ENCODE measurements around the gene CAVIN2.

DNA sequence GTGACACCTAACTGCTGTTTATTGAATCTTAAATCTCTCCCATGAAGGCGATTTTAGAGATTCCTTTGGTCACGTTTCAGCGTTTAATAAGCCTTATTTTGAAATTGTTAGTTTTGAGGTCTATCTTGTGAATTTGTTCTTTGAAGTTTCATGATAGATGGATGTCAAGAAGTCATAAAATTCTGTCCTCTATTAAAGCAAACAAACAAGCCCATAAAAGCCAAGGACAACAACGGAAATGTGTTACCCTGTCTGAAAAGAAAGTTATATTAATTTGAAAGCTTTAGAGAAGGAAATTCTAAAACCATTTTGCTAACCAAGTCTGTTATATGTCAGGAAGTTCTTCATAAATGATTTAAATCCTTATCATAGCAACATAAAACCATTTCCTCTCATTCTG, 7.0 kb upstream of the CAVIN2 start:
- TF ChIP-seq, protein P1, sequence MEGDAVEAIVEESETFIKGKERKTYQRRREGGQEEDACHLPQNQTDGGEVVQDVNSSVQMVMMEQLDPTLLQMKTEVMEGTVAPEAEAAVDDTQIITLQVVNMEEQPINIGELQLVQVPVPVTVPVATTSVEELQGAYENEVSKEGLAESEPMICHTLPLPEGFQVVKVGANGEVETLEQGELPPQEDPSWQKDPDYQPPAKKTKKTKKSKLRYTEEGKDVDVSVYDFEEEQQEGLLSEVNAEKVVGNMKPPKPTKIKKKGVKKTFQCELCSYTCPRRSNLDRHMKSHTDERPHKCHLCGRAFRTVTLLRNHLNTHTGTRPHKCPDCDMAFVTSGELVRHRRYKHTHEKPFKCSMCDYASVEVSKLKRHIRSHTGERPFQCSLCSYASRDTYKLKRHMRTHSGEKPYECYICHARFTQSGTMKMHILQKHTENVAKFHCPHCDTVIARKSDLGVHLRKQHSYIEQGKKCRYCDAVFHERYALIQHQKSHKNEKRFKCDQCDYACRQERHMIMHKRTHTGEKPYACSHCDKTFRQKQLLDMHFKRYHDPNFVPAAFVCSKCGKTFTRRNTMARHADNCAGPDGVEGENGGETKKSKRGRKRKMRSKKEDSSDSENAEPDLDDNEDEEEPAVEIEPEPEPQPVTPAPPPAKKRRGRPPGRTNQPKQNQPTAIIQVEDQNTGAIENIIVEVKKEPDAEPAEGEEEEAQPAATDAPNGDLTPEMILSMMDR (IDR thresholded peaks at IDR 0.05) = no peak
- no peak for TF ChIP-seq EP300 (IDR thresholded peaks at IDR 0.05)
